Iris pigment epithelial cell (primary cell): ENCODE measurements around the gene CDH12.
"Not testable (repeated sequence)": the region's sequence is repeated elsewhere in the genome, so short reads cannot be mapped to it uniquely, and the experiment has no call there.

Experiments
- DNase-seq: peaks from one replicate; pipeline ENCODE4 v3.0.0-alpha.2; 2011; ENCODE audit warnings: low read depth

The CDH12 gene

GRCh38 chr5:22560147-22560546 is 293.0 kb downstream of the CDH12 start:
- peak; percentile 96 for DNase-seq

GRCh38 chr5:22557251-22557650 is 295.9 kb downstream of the CDH12 start:
- DNase-seq, result no peak

GRCh38 chr5:22554475-22554874 is 298.7 kb downstream of the CDH12 start:
- DNase-seq, result no peak

GRCh38 chr5:22549876-22550671 is 303.1 kb downstream of the CDH12 start:
- DNase-seq, result no peak

- DNase-seq, result no peak
These were observed 310.8 kb downstream of the CDH12 start for GRCh38 chr5:22542340-22542739.

- no peak for DNase-seq
These were observed 312.1 kb downstream of the CDH12 start for GRCh38 chr5:22541037-22541436.

- no peak for DNase-seq
These were observed 313.4 kb downstream of the CDH12 start for GRCh38 chr5:22539762-22540161.

GRCh38 chr5:22531986-22532385 is 321.2 kb downstream of the CDH12 start:
- no peak for DNase-seq

GRCh38 chr5:22521521-22521920 is 331.6 kb downstream of the CDH12 start:
- DNase-seq, result peak; percentile 63

- DNase-seq, result not testable (repeated sequence)
These were observed 336.6 kb downstream of the CDH12 start for GRCh38 chr5:22516497-22516896.

GRCh38 chr5:22514231-22514630 is 338.9 kb downstream of the CDH12 start:
- peak; percentile 1 for DNase-seq

- DNase-seq, result no peak
These were observed 347.3 kb downstream of the CDH12 start for GRCh38 chr5:22505891-22506290.

GRCh38 chr5:22504411-22504810 is 348.7 kb downstream of the CDH12 start:
- DNase-seq, result no peak

GRCh38 chr5:22500556-22500955 is 352.6 kb downstream of the CDH12 start:
- no peak for DNase-seq

- no peak for DNase-seq
These were observed 356.5 kb downstream of the CDH12 start for GRCh38 chr5:22496666-22497065.

GRCh38 chr5:22495016-22495720 is 358.0 kb downstream of the CDH12 start:
- DNase-seq, result no peak

- no peak for DNase-seq
These were observed 364.7 kb downstream of the CDH12 start for GRCh38 chr5:22488427-22488826.

- no peak for DNase-seq
These were observed 372.8 kb downstream of the CDH12 start for GRCh38 chr5:22480305-22480704.

- DNase-seq, result peak; percentile 31
These were observed 379.3 kb downstream of the CDH12 start for GRCh38 chr5:22473886-22474285.

- DNase-seq, result no peak
These were observed 382.0 kb downstream of the CDH12 start for GRCh38 chr5:22471154-22471553.

- DNase-seq, result no peak
These were observed 382.7 kb downstream of the CDH12 start for GRCh38 chr5:22470408-22470807.

GRCh38 chr5:22465616-22466015 is 387.5 kb downstream of the CDH12 start:
- no peak for DNase-seq

GRCh38 chr5:22465177-22465576 is 388.0 kb downstream of the CDH12 start:
- DNase-seq, result no peak

GRCh38 chr5:22460189-22460588 is 393.0 kb downstream of the CDH12 start:
- DNase-seq, result no peak
